ENCODE data around the gene DNAJC17.

Gene DNAJC17

GRCh38 chr15:40723919-40724318 lies 83.4 kb downstream of the DNAJC17 start:
- DNase-seq: no peak

GRCh38 chr15:40722934-40723333 lies 84.3 kb downstream of the DNAJC17 start:
- DNase-seq: no peak

GRCh38 chr15:40722354-40722753 lies 84.9 kb downstream of the DNAJC17 start:
- DNase-seq: no peak

- DNase-seq: no peak
These were observed 85.6 kb downstream of the DNAJC17 start for GRCh38 chr15:40721701-40722100.

- no peak for DNase-seq
These were observed 91.1 kb downstream of the DNAJC17 start for GRCh38 chr15:40716165-40716564.
